G401 (cell line): ENCODE data around the gene FILIP1L. TPM values are rescaled to one million over a fixed set of nuclear protein-coding genes. Genes with fewer than 3 reads are reported as not detected.

ENCODE experiments used
- DNase-seq: peaks from one replicate; pipeline ENCODE4 v3.0.0-alpha.2; 2015; ENCODE audit warnings: low spot score
- in situ Hi-C: cut with HindIII; loops from 2 replicates; pipeline ENCODE4 v1.10.0; 2016; ENCODE audit warnings: low sequenced_read_pairs, mixed read lengths
- total RNA-seq: library from RNA; depleted of rRNA; stranded (reverse); fragments of >200 nt; shearing (Covaris generic); gene quantifications from 2 replicates; pipeline ENCODE4 v1.2.3, GENCODE V29; 2014

FILIP1L gene
- total RNA-seq, 1 experiment from 2014 or later = 3.7 TPM

DNA sequence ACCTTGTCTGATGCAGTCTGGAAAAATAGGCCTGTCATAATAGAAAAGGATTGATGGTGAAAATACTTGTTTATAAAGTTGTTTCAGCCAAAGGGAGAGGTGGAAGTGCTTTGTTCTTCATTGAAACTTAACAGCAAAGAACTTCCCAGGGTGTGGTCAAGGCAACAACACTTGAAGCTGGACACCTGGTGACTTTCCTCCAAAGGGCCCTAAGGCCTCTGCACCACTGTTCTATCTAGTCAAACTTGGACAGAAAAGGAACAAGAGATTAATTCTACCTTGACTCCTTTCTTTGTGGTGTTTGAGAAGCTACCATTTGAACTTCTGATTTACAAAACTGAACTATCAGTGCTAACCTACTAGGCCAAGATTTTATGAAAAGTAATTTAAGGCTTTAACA, 194.6 kb downstream of the FILIP1L start:
- DNase-seq = no peak
- in situ Hi-C loops = no loop called here

DNA sequence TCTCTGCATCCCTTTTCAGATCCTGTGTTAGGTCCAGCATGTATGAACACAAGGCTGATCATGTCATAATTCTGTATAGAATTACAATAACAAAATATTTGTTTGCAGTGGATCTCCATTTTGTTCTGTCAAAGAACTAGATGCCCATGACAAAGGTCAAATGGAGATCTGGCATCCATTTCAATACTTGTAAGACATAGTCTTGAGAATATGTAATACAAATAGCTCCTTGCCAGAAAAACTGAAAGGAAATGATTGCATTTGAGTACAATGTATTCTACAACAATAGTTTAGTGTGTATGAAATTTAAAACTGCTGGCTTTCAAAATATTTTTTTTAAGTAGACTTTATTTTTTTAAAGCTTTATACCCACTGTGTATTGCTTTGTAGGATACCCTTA, 195.6 kb downstream of the FILIP1L start:
- in situ Hi-C loops = no loop called here
- no peak for DNase-seq

- in situ Hi-C loops = no loop called here
- DNase-seq = no peak
Measured at GRCh38 chr3:99915906-99916432, 198.3 kb downstream of the FILIP1L start.

- in situ Hi-C loops = no loop called here
- no peak for DNase-seq
Measured at GRCh38 chr3:99911433-99911832, 202.9 kb downstream of the FILIP1L start.

- no peak for DNase-seq
- in situ Hi-C loops = no loop called here
Measured at GRCh38 chr3:99910752-99911290, 203.5 kb downstream of the FILIP1L start.

DNA sequence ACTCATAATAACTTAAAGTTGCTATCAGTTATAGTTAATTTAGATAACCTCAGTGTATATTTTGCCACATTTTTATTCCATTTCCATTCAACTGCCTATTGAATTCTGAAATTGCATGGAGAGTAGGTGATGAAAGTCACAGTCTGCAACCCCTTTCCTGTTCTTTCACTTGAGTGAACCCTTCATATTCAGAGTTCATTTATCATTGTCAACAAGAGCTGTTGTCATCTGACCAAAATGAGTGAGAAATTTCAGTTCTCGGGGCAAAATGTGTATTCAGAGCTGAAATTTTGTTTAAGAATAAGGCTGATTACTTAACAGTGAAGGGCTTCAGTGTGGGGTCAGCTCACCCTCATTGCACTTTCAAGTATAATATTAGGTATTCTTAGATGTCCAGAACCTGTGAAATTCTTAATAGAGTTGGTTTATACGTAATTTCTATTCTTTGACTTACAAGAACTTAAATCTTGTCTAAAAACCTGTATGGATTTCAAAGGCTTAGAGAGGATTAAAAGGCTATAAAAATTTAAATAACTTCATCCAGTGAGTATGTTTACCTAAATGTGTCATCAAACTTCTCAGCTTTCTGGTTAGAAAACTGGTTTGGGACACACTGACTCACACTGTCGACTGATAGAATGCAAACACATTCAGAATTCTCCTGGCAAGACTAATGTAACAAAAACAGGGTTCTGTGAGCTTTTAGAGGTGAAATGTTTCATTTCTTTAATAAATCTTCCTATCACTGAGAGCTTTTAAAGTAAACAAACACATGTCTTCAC, 204.4 kb downstream of the FILIP1L start:
- DNase-seq = no peak
- in situ Hi-C loops = no loop called here

GRCh38 chr3:99907959-99908544, 206.2 kb downstream of the FILIP1L start:
- DNase-seq = no peak

DNA sequence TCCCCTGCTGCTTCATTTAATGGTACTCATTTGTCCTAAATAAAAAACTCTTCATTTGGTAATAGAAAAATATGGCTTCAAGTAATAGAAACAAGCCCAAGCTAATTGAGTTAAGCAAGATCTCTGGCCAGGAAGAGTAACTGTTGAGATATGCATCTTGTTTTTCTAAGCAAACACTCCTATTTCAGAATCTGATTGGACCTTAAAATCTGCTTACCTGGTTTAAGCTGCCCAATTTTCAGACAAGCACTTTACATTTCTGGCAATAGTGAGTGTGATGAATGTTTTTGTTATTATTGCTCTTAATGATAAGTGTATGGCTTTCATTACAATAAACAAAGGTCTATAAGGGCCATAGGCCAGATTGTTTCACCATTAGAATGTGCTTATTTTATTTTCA, 210.4 kb downstream of the FILIP1L start:
- no peak for DNase-seq
- in situ Hi-C loops = no loop called here

More at GRCh38 chr3:99907959-99908544, 206.2 kb downstream of the FILIP1L start:
- in situ Hi-C loops = no loop called here

- in situ Hi-C loops = no loop called here
Measured at GRCh38 chr3:99902091-99902490, 212.2 kb downstream of the FILIP1L start.

DNA sequence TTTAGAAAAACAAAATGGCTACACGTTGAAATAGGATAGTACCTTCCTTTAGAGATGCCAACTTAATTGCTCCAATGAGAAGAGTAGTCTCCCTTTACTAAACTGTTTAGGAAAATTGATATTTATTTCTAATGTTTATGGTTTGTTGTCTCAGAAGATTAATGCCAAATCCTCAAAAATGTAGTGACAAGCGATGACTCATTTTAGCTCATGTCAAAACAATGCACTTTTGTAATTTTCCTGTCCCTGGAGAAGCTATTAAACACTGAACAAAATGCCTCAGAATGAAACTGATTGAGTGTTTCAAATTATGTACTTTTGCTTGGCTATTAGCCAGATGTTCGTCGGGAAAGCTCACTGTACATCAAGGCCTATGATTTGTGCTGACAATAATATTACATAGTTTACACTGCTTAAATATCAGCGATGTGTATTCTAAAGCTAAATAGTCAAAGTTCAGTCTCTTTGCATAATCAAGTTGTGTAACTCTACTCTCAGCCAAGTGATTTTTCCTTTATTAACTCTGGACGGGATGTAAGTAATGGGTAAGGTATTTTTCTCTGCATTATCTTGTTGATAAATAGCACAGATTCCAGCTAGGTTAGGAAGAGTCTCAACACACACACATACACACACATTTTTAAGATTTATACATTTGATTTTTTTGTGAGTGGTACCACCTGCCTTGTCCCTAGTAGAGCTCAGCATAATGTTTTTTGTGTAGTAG, 212.9 kb downstream of the FILIP1L start:
- in situ Hi-C loops = no loop called here
- no peak for DNase-seq

More at GRCh38 chr3:99902091-99902490, 212.2 kb downstream of the FILIP1L start:
- DNase-seq = no peak

DNA sequence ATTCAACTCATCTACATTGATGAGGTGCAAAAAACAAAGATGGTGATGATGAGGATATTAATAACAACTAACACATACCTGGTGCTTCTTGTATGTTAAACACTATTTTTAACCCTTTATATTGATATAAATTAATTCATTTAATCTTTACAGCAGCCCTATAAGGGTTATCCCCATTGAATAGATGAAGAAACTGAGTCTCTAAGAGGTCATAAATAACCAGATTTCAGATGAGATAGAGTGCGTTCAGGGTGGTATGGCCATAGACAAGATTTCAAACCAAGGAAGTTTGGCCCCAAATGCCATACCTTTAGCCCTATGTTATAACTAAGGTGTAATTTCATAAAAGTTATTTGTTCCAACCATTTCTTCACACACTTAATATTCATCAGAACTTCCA, 214.1 kb downstream of the FILIP1L start:
- in situ Hi-C loops = no loop called here
- no peak for DNase-seq

DNA sequence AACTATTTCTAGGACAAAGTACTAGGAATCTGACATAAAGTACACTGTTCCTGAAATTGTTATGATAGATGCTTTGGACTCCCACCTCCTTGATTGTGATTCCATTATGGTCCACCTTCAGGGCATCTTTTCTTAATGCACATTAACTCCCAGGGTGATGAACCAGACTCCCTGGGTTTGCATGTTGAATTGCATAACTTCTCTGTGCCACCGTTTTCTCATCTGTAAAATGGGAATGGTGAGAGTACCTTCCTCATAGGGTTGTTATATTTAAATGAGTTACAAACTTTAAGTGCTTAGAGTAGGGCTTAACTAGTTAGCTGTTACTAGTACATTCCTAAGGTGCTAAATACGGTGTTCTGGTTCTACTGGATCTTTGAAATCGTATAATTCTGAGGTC, 214.7 kb downstream of the FILIP1L start:
- no peak for DNase-seq
- in situ Hi-C loops = no loop called here

- no peak for DNase-seq
- in situ Hi-C loops = no loop called here
Measured at GRCh38 chr3:99896482-99896881, 217.8 kb downstream of the FILIP1L start.

DNA sequence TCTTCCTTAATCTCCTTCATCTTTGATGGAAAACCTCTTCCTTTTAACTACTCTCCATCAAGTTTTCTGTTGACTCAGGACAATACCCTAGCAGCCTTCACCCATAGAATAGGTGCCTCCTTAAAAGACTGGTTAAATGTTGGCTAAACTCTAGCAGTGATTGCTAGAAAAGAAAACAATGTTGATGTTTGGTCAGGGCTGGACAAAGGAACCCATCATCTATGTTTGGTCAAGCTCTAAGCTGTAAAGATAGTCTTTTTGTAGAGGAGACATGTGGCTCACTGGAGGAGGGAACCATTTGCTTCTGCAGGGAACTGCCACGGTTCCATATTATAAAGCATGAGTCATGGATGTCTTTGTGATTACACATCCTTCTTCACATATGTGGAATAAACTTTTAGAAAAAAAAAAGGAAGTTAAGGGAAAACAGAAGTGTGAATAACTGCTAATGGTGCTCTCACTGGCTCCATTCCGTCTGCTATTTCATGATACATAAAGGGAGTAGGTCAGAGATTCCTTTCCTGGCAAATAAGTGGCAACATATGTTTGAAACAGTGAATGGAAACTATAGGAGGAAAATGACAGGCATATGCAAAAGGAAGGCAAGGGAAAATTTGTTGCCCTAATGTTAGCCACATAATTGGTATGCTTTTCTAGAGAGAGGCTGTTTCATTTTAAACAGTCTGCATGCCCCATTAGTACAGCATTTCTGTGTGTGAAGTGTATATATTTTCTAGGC, 218.4 kb downstream of the FILIP1L start:
- no peak for DNase-seq

GRCh38 chr3:99895131-99895696, 219.1 kb downstream of the FILIP1L start:
- in situ Hi-C loops = no loop called here
- DNase-seq = no peak

More for the DNA sequence above, 218.4 kb downstream of the FILIP1L start:
- in situ Hi-C loops = no loop called here

DNA sequence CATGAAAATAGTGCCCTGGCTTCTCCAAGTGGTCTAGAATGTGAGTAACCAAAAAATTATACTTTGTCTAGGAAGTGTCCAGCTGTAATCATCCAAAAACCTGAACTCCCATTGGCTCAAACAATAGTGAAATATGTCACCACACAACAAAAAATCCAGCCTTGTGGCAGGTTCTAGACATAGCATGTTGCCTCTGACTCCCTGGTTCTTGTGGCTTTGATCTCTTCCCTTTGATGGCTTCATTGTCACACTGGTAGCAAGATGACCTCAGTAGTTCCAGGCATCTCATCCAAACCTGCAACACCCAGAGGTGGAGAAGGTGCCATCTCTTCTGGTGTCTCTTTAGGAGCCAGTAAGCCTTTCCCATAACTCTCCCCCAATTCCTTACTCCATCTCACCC, 222.0 kb downstream of the FILIP1L start:
- in situ Hi-C loops = no loop called here
- DNase-seq = no peak

GRCh38 chr3:99891610-99892285, 222.6 kb downstream of the FILIP1L start:
- in situ Hi-C loops = no loop called here

GRCh38 chr3:99885851-99886250, 228.4 kb downstream of the FILIP1L start:
- in situ Hi-C loops = no loop called here
- DNase-seq = no peak

More at GRCh38 chr3:99891610-99892285, 222.6 kb downstream of the FILIP1L start:
- no peak for DNase-seq
